ENCODE results near the gene GLDC. TPM values are rescaled to one million over a fixed set of nuclear protein-coding genes. Genes with fewer than 3 reads are reported as not detected.

Gene GLDC
- total and polyA plus RNA-seq, 2 donors (not counting 1 experiment from before 2014, with no cell fraction given) = 0.71 to 0.86 TPM

DNA sequence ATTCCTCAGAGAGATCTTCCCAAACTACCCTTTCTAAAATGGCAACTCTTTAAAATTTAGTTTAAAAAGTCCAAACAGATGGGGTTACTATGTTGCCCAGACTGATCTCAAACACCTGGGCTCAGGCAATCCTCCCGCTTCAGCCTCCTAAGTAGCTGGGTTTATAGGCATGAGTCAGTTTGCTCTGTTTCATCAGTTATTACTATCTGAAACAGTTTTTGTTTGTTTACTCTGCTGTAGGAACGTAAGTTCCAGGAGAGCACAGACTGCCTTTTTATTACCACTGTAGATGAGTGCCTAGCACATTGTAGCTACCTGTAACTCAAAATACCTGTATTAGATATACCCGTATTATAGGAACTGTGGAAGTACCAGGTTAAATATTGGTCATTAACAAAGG, 143.1 kb downstream of the GLDC start:
- Histone ChIP-seq H3K27ac (ENCODE audit: low read length in 2 of 2) (no peak overlapping the region), H3K4me2 (replicated peaks; ENCODE audit: low read depth, low read length, poor library complexity, severe bottlenecking) (no peak overlapping the region), H3K9ac (ENCODE audit: low read length) (no peak overlapping the region), H3K36me3 (replicated peaks in 1 of 2; ENCODE audit: control extremely low read depth in 1 of 2, control insufficient read depth in 1 of 2, extremely low read depth in 1 of 2, insufficient read depth in 2 of 2, low read length in 1 of 2) (peaks cover 4 to 69% of the 10 kb centered on the region in 2 experiments), H3K79me2 (ENCODE audit: control insufficient read depth, insufficient read depth, low read length) (no peaks in the 10 kb centered on the region), H2AFZ (ENCODE audit: insufficient read depth, low read depth, low read length, poor library complexity, severe bottlenecking) (no peak overlapping the region), H3K4me3 (ENCODE audit: control extremely low read depth in 1 of 5, extremely low read depth in 1 of 5, insufficient read depth in 1 of 5, low read depth in 2 of 5, low read length in 4 of 5) (no peak overlapping the region), H4K20me1 (ENCODE audit: control insufficient read depth, insufficient read depth, low read length, poor library complexity, severe bottlenecking) (no peaks in the 10 kb centered on the region), H3K27me3 (replicated peaks in 1 of 4; ENCODE audit: control extremely low read depth in 1 of 4, control insufficient read depth in 3 of 4, insufficient read depth in 4 of 4, low read length in 3 of 4) (no peaks in the 10 kb centered on the region), H3K9me3 (ENCODE audit: control extremely low read depth in 1 of 3, control insufficient read depth in 2 of 3, insufficient read depth in 1 of 3, low read length in 2 of 3) (no peaks in the 10 kb centered on the region), H3K4me1 (ENCODE audit: control insufficient read depth in 2 of 2, insufficient read depth in 2 of 2, low read length in 2 of 2) (no peaks in the 10 kb centered on the region)
- H3K27ac Mint-ChIP-seq = no peak overlapping the region
- no peaks in the 10 kb centered on the region for H3K4me1 Mint-ChIP-seq
- CTCF ChIA-PET = no interaction called here
- no peak for DNase-seq
- no peak for ATAC-seq (ENCODE audit: low read depth)
- H3K9me3 Mint-ChIP-seq (ENCODE audit: insufficient read depth) = no peaks in the 10 kb centered on the region
- WGBS (ENCODE audit: insufficient coverage) = 100% methylated on average over 1 of the region's 3 CpGs
- no peak for TF ChIP-seq EZH2 (IDR thresholded peaks at IDR 0.05; ENCODE audit: borderline replicate concordance, insufficient read depth, low read depth, low read length, poor library complexity, severe bottlenecking)
- TF ChIP-seq, protein P1, sequence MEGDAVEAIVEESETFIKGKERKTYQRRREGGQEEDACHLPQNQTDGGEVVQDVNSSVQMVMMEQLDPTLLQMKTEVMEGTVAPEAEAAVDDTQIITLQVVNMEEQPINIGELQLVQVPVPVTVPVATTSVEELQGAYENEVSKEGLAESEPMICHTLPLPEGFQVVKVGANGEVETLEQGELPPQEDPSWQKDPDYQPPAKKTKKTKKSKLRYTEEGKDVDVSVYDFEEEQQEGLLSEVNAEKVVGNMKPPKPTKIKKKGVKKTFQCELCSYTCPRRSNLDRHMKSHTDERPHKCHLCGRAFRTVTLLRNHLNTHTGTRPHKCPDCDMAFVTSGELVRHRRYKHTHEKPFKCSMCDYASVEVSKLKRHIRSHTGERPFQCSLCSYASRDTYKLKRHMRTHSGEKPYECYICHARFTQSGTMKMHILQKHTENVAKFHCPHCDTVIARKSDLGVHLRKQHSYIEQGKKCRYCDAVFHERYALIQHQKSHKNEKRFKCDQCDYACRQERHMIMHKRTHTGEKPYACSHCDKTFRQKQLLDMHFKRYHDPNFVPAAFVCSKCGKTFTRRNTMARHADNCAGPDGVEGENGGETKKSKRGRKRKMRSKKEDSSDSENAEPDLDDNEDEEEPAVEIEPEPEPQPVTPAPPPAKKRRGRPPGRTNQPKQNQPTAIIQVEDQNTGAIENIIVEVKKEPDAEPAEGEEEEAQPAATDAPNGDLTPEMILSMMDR (IDR thresholded peaks at IDR 0.05) = no peak
- intact Hi-C loops (cut with micrococcal nuclease) = no loop called here
- POLR2A ChIA-PET = no interaction called here
- H3K4me3 Mint-ChIP-seq = no peak overlapping the region
- no peaks in the 10 kb centered on the region for H3K27me3 Mint-ChIP-seq

DNA sequence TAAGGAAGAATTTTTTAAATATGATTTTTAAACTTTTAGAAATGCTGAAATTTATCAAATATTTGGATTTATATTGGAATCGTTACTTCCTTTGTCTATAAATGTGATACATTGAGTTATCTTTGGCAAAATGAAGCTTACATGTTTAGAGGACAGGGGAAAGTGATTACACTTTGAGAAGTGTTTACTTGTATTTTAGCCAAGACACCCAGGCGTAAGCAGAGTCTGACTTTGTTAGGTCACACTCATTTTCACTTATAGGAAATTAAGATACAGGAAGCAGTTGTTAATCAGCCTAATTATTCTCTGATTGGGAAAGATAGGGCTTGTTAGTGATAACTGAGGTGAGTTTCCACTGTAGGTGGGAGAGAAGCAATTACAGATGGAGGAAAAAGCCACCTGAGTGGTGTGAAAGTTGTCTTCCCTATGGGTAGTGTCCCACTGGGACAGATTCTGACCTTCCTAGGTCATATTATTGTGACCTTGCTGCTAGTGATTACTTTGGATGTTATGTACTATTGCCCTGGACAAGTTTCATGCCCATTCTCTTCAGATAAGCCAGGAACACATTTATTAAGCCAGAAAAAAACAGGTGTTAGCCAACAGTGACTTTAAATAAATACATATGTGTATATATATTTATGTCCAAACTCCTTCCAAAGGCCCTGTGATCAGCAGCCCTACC, 143.9 kb downstream of the GLDC start:
- H3K9ac ChIP-seq (ENCODE audit: low read length) = no peak overlapping the region
- no peaks in the 10 kb centered on the region for H4K20me1 ChIP-seq (ENCODE audit: control insufficient read depth, insufficient read depth, low read length, poor library complexity, severe bottlenecking)
- H3K4me3 Mint-ChIP-seq = no peak overlapping the region
- no peak overlapping the region for H3K4me2 ChIP-seq (replicated peaks; ENCODE audit: low read depth, low read length, poor library complexity, severe bottlenecking)
- H3K27me3 Mint-ChIP-seq = no peaks in the 10 kb centered on the region
- no peaks in the 10 kb centered on the region for H3K4me1 Mint-ChIP-seq
- H3K27ac ChIP-seq (ENCODE audit: low read length in 2 of 2) = no peak overlapping the region
- no CpG with 5 or more reads among the region's 2 CpGs for whole genome bisulfite sequencing (ENCODE audit: insufficient coverage)
- no peak overlapping the region for H2AFZ ChIP-seq (ENCODE audit: insufficient read depth, low read depth, low read length, poor library complexity, severe bottlenecking)
- H3K9me3 Mint-ChIP-seq (ENCODE audit: insufficient read depth) = no peaks in the 10 kb centered on the region
- no peak for ATAC-seq (ENCODE audit: low read depth)
- ChIA-PET CTCF (no interaction called here), POLR2A (no interaction called here)
- TF ChIP-seq, protein P1 (IDR thresholded peaks at IDR 0.05) = no peak
- no peak for TF ChIP-seq EZH2 (IDR thresholded peaks at IDR 0.05; ENCODE audit: borderline replicate concordance, insufficient read depth, low read depth, low read length, poor library complexity, severe bottlenecking)
- no peaks in the 10 kb centered on the region for H3K79me2 ChIP-seq (ENCODE audit: control insufficient read depth, insufficient read depth, low read length)
- no peaks in the 10 kb centered on the region for H3K27me3 ChIP-seq (replicated peaks in 1 of 4; ENCODE audit: control extremely low read depth in 1 of 4, control insufficient read depth in 3 of 4, insufficient read depth in 4 of 4, low read length in 3 of 4)
- DNase-seq = no peak
- peaks cover 5 to 72% of the 10 kb centered on the region in 2 experiments for H3K36me3 ChIP-seq (replicated peaks in 1 of 2; ENCODE audit: control extremely low read depth in 1 of 2, control insufficient read depth in 1 of 2, extremely low read depth in 1 of 2, insufficient read depth in 2 of 2, low read length in 1 of 2)
- H3K27ac Mint-ChIP-seq = peak overlapping the region; percentile 4
- H3K4me3 ChIP-seq (ENCODE audit: control extremely low read depth in 1 of 5, extremely low read depth in 1 of 5, insufficient read depth in 1 of 5, low read depth in 2 of 5, low read length in 4 of 5) = no peak overlapping the region
- intact Hi-C loops (cut with micrococcal nuclease) = no loop called here
- H3K4me1 ChIP-seq (ENCODE audit: control insufficient read depth in 2 of 2, insufficient read depth in 2 of 2, low read length in 2 of 2) = no peaks in the 10 kb centered on the region
- no peaks in the 10 kb centered on the region for H3K9me3 ChIP-seq (ENCODE audit: control extremely low read depth in 1 of 3, control insufficient read depth in 2 of 3, insufficient read depth in 1 of 3, low read length in 2 of 3)

Data from B cell (primary cell).